HG03097 (cell line): Measurements from ENCODE around the gene PANK2.
"Not testable (repeated sequence)": the region's sequence is repeated elsewhere in the genome, so short reads cannot be mapped to it uniquely, and the experiment has no call there.

ENCODE experiments used
- ATAC-seq: cut with Tn5 transposase; IDR thresholded peaks from one replicate; pipeline ENCODE4 v1.9.1; 2021; ENCODE audit not compliant: unreplicated experiment, low FRiP score

PANK2 gene

DNA sequence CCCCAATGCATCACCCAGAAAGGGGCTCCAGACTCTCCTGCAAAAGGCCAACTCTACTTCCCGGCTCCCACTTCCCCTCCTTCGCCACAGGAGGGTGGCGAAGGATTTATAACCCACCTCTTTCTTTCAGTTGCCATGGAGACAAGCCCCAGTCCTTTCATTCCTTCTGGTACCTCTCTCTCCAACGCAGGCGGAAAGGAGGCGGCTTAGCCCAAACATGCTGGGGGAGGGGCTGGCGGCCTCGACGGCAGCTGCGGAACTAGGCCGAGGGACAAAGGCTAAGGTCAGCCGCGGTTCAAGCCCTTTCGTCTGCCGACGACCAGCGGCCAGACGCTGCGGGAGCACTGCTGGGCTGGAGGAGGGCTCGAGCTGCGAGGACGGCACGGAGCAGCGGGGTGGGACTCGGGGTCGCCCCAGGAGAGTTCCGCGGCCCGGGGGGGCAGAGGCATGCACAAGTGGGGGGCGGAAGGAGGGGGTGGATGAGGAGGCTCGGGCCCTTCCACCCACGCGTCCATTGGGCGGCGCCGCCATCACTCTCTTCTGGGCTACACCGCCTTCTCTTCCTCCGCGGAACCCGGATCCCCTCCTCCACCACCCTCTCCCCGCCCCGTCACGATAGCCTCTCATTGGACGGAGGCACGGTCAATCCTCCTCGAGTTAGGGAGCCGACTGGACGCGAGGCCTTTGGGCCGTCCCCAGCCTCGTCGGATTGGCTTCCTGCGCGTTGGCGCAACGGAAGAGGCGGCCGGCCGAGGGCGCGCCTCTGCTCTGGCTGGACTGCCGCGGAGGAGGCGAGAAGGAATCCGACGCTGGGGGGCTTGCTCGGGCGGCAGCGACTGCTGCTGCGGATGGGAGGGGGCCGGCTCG is at the start of gene PANK2:
PANK2 (plus strand) TSS at position 766 of the 867 bp plus-strand sequence.
- ATAC-seq = peak; percentile 94

DNA sequence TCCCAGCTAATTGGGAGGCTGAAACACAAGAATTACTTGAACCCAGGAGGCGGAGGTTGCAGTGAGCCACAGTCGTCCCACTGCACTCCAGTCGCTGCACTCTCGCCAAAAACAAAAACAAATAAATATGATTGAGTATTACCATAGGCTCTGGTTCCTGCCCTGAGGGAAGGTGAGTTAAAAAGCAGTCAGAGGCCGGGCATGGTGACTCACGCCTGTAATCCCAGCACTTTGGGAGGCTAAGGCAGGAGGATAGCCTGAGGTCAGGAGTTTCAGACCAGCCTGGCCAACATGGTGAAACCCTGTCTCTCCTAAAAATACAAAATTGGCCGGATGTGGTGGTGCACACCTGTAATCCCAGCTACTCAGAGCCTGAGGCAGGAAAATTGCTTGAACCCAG is 49.0 kb upstream of the PANK2 start:
- not testable (repeated sequence) for ATAC-seq

DNA sequence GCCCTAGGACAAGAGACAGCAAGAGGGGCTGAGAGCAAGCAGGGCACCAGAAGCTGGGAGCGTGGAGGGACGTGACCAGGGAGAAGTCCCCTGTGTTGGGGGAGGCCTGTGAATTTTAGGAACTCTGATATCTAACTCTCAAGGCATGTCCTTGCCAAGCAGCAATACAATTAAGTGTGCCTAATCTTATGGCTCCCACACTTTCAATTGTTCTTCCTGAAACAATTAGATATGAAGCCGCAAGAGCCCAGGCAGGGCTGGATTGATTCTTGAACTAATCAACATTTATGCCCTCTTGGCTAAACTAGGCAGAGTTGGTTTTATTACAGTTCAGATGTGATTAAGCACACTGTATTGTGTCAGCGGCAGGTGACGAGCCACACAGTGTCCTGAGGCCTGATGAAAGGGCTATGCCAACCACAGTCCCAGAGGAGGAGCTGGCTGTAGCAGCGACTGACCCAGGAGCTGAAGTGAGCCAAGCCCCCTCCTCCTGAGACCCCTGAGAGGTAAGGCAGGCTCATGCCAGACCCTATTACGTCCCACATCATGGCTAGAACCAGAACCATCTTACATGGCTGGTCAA is 46.7 kb upstream of the PANK2 start:
- no peak for ATAC-seq

DNA sequence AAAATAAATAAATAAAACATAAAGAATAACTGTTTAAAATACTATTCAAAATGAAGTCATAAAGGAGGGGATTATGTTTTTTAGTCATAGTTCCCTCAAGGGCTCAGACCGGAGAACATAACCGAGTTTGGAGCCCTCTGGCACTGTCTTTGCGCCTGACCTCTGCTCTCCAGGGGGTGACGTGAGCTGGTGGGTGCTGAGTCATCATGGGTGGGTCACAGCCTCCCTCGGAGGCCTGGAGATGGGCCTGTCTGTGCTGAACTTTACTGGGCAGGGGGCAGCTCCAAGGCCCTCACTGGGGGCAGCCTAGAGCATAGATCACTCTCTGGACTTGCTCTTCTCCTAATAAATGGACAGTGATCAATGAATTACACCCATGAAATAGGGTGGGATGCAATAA is 45.7 kb upstream of the PANK2 start:
- ATAC-seq = no peak

DNA sequence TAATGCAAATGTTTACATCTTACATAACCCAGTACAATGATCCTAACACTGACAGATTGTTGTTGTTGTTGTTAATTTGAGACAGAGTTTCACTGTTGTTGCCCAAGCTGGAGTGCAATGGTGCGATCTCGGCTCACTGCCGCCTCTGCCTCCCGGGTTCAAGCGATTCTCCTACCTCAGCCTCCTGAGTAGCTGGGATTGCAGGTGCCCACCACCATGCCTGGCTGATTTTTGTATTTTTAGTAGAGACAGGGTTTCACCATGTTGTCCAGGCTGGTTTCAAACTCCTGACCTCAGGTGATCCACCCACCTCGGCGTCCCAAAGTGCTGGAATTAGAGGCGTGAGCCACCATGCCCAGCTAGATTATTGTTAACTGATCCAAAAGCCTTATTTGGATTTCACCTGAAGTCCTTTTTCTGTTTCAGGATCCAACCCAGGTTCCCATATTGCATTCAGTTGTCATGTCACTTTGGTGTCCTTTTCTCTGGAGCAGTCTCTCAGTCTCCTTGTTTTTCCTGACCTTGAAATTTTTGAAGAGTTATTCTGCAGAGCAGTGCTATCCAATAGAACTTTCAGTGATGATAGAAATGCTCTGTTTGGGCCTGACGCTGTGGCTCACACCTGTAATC is 45.1 kb upstream of the PANK2 start:
- ATAC-seq = not testable (repeated sequence)

DNA sequence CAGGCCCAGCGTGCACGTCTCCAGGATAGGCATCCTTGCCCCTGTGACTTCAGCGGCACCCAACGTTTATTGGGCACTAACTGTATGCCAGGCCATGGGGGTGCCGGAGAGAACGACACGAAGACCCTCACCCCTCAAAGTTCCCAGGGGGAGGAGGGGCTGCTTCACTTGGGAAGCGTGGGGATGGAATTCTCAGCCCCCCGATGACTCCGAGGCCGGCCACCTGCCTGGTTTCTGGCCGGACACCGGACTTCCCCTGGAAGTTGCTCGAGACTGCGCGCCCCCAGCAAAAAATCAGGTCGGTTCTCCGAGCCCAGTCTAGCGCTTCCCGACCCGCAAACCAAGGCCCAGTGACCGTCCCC is 42.8 kb upstream of the PANK2 start:
- no peak for ATAC-seq

DNA sequence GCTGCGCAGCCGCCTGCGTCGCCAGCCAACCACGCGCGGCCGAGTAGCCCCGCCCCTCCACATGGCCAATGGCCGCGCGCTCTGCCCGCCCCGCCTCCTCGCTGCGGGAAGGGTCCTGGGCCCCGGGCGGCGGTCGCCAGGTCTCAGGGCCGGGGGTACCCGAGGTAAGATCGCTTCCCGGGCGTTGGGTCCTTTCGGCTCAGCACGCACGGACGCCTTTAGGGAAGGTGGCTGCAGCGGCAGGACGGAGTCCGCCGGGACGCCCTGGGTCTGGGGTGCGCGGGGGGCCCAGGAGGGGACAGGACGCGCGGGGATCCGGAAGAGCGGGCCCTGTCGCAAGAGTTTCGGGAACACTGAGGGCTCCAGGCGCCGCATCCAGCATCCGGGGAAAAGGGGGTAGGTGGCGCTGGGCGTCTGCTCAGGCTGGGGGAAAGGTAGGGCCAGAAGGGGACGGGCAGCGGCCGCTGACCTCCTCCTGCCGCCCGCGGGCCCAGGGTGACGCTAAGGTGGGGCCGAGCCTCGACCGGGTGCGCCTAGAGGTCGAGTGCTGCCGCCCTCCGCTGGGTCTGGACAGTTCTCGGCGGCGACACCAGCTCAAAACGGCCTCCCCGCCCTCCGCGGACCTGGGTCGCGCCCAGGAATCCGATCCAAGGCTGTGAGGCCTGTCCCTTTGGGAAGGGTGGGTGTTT is 42.3 kb upstream of the PANK2 start, which contains the start of gene MAVS:
MAVS (plus strand) TSS at position 95 of the 689 bp plus-strand sequence. CDS start 7,791 bp downstream, outside the sequence.
- peak; percentile 88 for ATAC-seq

DNA sequence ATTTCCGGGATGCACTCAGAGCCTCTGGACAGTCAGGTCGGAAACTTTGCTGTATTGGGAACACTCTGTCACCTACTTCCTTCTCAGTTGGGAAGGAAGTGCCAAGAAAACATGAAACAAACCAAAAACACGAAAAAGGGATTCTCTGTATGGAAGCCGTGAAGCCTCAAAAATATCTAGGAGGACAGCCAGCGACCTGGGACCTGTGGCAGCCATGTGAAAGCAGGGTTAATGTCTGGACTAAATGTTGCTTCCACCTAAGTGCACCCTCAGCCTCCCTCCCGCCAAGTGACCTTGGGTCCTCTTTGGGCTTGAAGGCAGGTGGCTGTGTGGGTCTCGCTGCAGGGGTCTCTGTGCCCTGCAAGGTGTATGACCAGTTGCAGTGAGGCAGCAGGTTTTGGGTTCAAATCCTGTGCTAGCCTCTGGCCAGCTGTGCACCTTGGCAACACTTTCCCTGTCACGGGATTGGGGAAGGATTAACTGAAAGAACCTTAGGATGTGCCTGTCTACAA is 41.7 kb upstream of the PANK2 start:
- no peak for ATAC-seq

DNA sequence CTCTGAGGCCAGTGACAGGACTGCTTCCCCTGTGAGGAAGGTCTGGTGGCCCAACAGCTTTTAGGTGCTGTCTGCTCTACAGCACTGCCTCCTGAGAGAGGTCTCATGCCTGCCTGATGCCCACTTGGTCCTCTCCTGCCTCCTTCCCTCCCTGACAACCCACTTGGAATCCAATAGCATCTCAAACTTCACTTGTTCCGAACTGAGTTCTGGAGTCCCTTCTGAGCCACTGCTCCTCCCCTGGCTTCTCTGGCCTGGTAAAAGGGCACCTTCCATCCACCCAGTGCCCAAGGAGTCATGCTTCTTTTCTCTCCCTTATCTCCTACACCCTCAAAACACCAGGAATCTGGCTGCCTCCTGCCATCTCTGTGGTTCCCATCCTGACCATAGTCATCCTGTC is 40.6 kb upstream of the PANK2 start:
- no peak for ATAC-seq

DNA sequence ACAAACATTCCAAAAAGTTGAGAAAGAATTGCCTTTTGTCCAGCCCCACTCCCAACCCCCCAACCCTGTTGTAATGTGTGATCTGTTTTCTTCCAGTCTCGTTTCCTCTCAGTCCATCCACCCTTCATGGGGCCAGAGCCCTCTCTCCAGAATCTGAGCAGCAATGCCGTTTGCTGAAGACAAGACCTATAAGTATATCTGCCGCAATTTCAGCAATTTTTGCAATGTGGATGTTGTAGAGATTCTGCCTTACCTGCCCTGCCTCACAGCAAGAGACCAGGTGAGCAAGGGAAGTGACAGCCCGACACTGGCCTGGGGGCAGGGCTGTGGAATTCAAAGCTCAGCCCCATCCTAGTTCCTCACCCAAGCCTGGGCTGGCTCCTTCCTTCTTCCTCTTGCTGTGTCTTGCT is 34.7 kb upstream of the PANK2 start:
- ATAC-seq = no peak

DNA sequence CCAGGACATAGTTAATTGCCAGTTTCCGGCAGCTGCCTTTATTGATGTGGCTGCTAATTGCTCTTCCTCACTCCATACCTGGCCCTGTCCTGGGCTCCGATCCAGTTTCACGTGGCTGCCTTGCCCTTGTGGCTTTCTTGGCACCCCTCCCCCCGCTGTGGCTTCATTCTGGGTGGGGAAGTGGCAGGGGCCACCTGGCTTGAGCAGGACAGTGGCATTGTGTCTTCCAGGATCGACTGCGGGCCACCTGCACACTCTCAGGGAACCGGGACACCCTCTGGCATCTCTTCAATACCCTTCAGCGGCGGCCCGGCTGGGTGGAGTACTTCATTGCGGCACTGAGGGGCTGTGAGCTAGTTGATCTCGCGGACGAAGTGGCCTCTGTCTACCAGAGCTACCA is 31.8 kb upstream of the PANK2 start:
- no peak for ATAC-seq

DNA sequence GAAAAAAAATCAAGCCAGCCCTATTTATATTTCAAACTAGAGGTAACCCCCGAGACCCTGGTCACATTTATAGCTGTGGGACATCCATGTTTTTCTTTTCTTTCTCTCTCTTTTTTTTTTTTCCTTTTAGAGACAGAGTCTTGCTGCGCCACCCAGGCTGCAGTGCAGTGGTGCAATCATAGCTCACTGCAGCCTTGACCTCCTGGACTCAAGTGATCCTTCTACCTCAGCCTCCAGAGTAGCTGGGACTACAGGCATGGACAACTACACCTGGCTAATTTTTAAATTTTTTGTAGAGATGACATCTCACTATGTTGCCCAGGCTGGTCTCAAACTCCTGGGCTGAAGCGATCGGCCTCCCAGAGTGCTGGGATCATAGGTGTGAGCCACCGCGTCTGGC is 30.5 kb upstream of the PANK2 start:
- ATAC-seq = no peak

DNA sequence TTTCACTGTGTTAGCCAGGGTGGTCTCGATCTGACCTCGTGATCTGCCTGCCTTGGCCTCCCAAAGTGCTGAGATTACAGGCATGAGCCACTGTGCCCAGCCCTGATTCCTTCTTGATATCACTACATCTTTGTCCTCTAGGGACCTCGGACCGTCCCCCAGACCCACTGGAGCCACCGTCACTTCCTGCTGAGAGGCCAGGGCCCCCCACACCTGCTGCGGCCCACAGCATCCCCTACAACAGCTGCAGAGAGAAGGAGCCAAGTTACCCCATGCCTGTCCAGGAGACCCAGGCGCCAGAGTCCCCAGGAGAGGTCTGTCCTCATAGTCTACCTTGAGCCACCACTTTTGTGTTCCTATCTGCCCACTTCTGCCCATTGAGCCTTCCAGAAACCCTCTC is 28.0 kb upstream of the PANK2 start:
- ATAC-seq = no peak

DNA sequence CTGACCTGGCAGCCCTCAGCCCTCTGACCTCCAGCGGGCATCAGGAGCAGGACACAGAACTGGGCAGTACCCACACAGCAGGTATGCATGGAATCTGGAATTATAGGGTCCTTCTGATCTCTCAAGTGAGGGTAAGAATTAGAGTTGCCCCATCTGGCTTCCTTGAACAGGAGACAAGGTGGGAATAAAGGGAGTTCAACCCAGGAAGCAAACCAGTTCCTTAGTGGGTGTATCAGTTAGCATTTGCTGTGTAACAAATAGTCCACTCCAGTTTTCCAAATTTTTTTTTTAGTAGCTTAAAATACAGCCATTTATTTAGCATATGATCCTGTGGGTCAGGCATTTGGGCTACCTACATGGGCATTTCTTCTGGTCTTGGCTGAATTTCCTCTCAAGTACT is 26.9 kb upstream of the PANK2 start:
- ATAC-seq = no peak

DNA sequence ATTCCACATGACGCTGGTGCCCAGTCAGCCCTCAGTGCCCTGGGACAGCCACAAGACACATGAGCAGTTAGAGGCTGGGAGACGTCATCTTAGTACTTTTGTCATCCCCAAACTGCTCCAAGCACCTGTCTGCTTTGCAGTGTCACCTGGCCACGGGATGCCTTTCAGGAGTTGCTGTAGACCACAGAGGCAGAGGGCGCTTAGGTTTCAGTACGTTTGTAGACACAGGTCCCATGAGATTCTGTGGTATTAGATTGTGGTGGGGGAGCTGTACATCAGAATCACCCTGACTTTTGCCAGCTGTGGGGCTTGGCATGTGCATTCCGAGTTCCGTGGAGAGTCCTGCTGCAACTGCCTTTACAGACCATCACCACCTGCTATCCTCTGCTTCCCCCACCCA is 25.9 kb upstream of the PANK2 start:
- ATAC-seq = no peak

DNA sequence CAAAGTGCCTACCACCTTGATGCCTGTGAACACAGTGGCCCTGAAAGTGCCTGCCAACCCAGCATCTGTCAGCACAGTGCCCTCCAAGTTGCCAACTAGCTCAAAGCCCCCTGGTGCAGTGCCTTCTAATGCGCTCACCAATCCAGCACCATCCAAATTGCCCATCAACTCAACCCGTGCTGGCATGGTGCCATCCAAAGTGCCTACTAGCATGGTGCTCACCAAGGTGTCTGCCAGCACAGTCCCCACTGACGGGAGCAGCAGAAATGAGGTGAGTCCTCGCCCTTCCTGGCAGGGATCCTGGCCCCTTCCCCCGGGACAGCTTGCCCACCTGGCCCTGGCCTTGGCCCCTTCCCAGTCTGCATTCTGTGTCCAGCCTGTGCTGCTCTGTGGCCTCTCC is 24.7 kb upstream of the PANK2 start:
- ATAC-seq = no peak

DNA sequence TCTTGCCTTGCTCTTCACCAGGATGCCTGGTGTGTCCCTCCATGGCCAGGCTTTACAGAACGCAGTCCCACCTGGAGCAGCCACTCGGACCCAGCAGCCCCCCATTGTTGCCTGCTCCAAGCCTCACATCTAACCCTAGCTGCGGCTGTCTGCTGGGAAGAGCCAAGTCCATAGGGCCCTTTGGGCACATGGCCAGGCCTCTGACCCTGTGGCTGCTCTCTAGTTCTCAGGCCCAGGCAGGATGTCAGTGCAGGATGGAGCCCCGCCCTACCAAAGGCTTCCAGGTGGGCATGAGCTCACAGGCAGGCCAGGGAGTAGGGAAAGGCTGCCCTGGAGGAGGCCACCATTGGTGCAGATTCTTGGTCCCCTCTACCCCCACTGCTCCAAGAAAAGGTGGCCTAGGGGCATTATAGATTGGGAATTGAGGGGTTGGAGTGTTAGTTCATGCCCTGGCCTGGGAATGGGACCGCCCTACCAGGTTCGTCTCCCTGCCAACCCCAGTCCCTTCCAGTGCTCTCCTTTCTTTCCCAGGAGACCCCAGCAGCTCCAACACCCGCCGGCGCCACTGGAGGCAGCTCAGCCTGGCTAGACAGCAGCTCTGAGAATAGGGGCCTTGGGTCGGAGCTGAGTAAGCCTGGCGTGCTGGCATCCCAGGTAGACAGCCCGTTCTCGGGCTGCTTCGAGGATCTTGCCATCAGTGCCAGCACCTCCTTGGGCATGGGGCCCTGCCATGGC is 23.9 kb upstream of the PANK2 start:
- ATAC-seq = no peak

DNA sequence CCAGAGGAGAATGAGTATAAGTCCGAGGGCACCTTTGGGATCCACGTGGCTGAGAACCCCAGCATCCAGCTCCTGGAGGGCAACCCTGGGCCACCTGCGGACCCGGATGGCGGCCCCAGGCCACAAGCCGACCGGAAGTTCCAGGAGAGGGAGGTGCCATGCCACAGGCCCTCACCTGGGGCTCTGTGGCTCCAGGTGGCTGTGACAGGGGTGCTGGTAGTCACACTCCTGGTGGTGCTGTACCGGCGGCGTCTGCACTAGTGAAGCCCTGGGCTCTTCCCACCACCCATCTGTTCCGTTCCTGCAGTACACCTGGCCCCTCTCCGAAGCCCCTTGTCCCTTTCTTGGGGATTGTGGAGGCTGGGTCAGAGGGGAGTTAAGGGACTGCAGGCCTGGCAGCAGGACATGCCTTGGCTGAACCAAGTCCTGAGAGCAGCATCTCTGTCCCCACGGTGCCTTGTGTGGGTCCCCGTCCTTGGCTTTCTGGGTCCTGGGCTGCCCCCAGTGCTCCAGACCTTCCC is 23.2 kb upstream of the PANK2 start:
- no peak for ATAC-seq

DNA sequence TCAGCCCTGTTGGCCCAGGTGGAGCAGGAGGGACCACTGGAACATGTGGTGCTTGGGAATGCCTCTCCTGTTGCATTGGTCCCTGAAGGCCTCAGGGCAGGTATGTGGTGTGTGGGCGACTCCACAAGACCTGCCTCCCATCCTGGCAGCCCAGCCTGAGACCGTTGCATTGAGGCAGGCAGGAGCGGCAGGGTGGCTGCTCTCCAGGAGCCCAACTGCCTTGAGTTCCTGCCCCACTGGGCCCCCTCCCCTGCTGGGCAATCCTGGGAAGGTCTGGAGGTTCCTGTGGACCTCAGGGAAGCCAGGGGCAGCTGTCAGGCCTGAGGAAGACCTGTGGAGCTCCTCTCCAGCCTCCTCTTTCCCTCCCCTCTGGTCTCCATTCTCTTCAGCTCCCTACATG is 22.7 kb upstream of the PANK2 start:
- no peak for ATAC-seq

DNA sequence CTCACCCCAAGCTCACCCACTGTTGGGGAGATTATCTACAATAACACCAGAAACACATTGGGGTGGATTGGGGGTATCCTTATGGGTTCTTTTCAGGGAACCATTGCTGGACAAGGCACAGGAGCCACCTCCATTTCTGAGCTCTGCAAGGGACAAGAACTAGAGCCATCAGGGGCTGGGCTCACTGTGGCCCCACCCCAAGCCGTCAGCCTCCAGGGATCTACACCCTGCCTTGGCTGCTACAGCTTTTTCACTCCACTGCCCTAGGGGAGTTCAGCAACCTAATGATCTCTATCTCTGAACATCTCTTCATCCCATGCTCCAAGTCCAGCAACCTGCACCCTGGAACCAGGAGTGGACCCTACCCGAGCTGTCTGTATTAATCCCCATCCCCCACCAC is 21.4 kb upstream of the PANK2 start:
- no peak for ATAC-seq
